ENCODE data around the gene SPATA31C1. TPM values are rescaled to one million over a fixed set of nuclear protein-coding genes. Genes with fewer than 3 reads are reported as not detected.

SPATA31C1 gene
- polyA plus RNA-seq, 3 donors: not detected

- Histone ChIP-seq H3K4me1 (ENCODE audit: control insufficient read depth in 1 of 2, insufficient read depth in 2 of 2, low read length in 2 of 2) (peaks cover 17 to 18% of the 10 kb centered on the region in 2 donors), H2AFZ (ENCODE audit: insufficient read depth, low read depth, low read length, poor library complexity, severe bottlenecking) (peak overlapping the region; percentile 88), H3K36me3 (replicated peaks in 1 of 2; ENCODE audit: control insufficient read depth in 1 of 2, insufficient read depth in 2 of 2, low read length in 2 of 2) (peaks cover 3 to 16% of the 10 kb centered on the region in 2 donors), H3K27ac (ENCODE audit: low read depth in 1 of 2, low read length in 2 of 2) (no peak overlapping the region), H3K27me3 (ENCODE audit: control insufficient read depth in 2 of 2, insufficient read depth in 2 of 2, low read length in 2 of 2) (no peaks in the 10 kb centered on the region), H3K9ac (ENCODE audit: insufficient read depth, low read length, poor library complexity, severe bottlenecking) (no peak overlapping the region), H4K20me1 (ENCODE audit: insufficient read depth, low read length) (no peaks in the 10 kb centered on the region), H3K4me2 (replicated peaks; ENCODE audit: extremely low read depth, low read length, poor library complexity, severe bottlenecking) (no peak overlapping the region), H3K79me2 (ENCODE audit: insufficient read depth, low read length) (no peaks in the 10 kb centered on the region), H3K4me3 (replicated peaks in 1 of 3; ENCODE audit: low read depth in 2 of 3, low read length in 3 of 3) (no peak overlapping the region), H3K9me3 (replicated peaks in 1 of 2; ENCODE audit: control insufficient read depth in 1 of 2, insufficient read depth in 1 of 2, low read length in 2 of 2) (no peaks in the 10 kb centered on the region)
- Mint-ChIP-seq H3K36me3 (peaks cover 13 to 17% of the 10 kb centered on the region in 2 donors), H3K4me3 (no peak overlapping the region), H3K4me1 (peaks cover 9% of the 10 kb centered on the region), H3K27ac (peak overlapping the region in 4 of 7 donors; percentile 94 to 99 (median 98)), H3K9me3 (no peaks in the 10 kb centered on the region), H3K27me3 (ENCODE audit: low read depth in 3 of 3) (peaks cover 0 to 2% (median 0%) of the 10 kb centered on the region in 3 donors)
- intact Hi-C loops (cut with micrococcal nuclease): loop anchor here (10.0 kb wide), 3 partner anchors 178 to 1208 kb away; partner anchors contain the start of gene SPIN1 (in 1 of the 2)
- no peak for DNase-seq
- 80% methylated on average over 3 of the region's 5 CpGs for WGBS (ENCODE audit: insufficient coverage)
- no peak for TF ChIP-seq CTCF (IDR thresholded peaks at IDR 0.05)
Measured at GRCh38 chr9:87973122-87973521, 55.4 kb downstream of the SPATA31C1 start.

Other genes with a start within 250 kb of the SPATA31C1 start
- 10 to 100 TPM; 22.0 to 28.8 (median 28.3) TPM for gene CTSL, start 191.8 kb upstream of the SPATA31C1 start, polyA plus RNA-seq
- gene SPATA31E1, start 35.1 kb upstream of the SPATA31C1 start, polyA plus RNA-seq: under 1 TPM in 1 of 3 donors, not detected in 2; 0.01 TPM
- 1 to 10 TPM in 2 of 3 donors, under 1 TPM in 1; 0.51 to 4.2 (median 1.1) TPM for gene CDK20, start 56.6 kb downstream of the SPATA31C1 start, polyA plus RNA-seq
- not detected for gene SPATA31C2, start 220.5 kb downstream of the SPATA31C1 start, polyA plus RNA-seq